Activated CD4-positive, alpha-beta T cell treated with anti-CD3 and anti-CD28 coated beads, Interleukin-2, amount 50 U/mL, for 24 hours (primary cell): ENCODE results near the gene ZFPM1.

ENCODE experiments used
- DNase-seq, 2 donors: peaks; one replicate each; pipeline ENCODE4 v3.0.0-alpha.2; 2020; ENCODE audit warnings: low read depth in 1 of 2, low spot score in 1 of 2

ZFPM1 gene

DNA sequence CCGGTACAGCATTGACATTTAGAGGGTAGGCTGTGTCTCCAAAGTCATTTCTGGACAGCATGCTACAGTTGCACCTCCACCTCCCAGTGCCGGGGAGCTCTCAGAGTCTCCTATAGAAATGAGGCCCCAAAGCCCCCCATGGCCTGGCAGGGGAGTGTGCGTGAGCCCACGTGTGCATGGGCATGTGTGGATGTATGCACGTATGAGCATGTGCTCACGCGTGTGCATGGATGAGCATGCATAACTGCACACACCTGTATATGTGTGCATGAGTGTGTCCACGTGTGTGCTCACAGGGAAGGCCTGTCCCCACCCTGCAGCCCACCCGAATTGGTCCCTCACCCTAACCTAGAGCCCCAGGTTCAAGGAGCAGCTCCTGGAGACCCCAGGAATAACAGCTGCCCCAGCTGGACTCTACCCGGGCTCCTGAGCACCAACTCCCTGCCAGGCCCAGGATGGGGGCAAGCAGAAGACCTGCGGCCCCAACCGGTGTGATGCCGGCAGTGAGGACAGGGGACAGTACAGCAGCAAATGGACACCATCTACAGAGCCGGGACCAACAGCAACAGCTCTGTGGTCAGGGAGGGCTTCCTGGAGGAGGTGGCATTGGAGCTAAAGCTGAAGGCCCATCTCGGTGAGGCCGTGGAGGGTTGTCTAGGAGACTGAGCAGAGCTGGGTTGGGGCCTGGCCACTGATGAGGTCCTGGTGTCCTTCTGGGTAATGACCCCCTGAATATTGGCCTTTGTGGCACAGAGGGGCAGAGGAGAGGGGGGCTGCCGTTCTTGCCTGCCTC is 35.2 kb upstream of the ZFPM1 start:
- DNase-seq, result no peak

DNA sequence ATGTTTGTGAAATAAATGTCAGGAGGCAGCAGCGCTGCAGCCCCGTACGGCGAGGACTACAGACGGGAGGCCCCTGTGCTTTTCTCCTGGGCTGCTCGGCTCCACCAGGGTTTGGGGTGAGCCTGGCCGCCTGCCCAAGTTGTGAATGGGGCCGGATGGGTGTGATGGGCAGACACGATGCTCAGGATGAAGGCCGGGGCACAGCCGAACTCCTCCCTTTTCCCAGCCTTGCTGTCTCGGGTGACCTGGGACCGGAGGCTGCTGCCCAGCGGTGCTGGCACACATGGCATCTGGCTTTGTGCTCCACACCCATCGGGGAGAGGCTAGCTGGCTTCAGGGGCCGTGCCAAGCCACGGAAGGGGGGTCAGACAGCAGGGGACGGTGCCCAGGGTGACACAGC is 34.2 kb upstream of the ZFPM1 start:
- DNase-seq, result no peak

DNA sequence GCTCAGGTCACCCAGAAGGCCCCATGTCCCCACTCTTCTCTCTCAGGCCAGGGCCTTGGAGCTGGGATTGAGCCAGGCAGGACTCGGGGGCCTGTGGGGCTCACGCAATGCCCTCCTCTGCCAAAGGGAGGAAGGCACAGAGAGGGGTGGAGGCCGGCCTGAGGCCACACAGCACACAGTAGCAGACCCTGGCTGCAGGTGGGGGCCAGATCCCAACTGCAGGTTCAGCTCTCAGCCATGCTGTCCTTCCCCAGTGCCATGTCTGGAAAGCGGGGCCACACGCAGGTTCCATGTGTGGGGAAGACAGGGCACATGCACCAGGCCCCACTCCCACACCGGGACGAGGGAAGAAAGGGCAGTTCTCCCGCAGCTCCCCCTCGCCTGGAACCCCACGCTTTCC is 33.3 kb upstream of the ZFPM1 start:
- no peak for DNase-seq

DNA sequence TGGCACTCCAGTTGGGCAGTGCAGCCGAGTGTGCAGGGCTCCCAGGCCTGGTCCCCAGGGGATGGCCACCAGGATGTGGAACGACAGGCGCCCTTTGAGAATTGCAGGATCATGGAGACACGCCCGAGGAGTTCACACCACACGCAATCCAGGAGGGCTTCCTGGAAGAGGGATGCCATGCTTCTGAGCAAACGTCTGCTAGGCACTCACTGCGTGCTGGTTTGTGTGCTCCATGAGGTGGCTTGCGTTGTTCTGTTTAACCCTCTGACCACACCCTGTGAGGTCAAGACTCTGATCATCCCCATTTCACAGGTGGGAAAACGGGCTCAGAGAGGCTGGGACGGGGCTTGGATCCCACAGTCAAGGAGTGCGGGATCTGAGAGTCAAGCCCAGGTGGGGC is 32.6 kb upstream of the ZFPM1 start:
- DNase-seq, result no peak

DNA sequence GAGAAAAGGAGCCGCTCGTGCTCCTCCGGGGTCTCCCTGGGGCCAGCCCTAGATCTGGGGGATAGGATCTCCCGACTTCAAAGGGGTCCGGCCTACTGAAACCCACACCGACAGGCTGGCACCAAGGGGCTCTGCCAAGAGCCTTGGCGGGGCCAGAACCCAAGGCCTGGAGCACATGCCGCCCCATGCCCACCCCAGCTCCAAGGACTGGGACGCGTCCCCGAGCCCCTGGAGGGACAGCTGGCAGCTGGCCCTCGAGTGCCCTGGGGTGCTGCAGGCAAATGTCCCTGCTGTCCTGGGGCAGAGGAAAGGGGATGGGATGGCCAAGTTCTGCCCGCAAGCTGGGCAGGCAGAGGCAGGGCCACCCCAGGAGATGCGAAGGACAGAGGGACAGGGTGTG is 31.8 kb upstream of the ZFPM1 start:
- DNase-seq, result no peak

DNA sequence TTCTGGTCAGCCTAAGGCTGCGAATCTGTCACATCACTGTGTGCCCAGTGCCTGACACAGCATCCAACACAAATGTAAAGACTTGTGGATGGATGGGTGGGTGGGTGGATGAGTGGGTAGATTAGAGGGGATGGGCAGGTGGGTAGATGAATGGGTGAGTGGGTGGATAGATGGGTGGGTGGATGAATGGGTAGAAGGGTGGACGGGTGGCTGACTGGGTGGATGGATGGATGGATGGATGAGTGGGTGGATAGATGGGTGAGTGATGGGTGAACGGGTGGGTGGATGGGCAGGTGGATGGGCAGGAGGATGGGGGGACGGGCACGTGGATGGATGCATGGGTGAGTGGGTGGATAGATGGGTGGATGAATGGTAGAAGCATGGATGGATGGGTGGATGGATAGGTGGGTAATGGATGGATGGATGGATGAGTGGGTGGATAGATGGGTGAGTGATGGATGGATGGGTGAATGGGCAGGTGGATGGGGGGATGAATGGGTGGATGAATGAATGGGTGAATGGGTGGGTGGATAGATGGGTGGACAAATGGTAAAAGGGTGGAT is 31.1 kb upstream of the ZFPM1 start:
- DNase-seq, result no peak

DNA sequence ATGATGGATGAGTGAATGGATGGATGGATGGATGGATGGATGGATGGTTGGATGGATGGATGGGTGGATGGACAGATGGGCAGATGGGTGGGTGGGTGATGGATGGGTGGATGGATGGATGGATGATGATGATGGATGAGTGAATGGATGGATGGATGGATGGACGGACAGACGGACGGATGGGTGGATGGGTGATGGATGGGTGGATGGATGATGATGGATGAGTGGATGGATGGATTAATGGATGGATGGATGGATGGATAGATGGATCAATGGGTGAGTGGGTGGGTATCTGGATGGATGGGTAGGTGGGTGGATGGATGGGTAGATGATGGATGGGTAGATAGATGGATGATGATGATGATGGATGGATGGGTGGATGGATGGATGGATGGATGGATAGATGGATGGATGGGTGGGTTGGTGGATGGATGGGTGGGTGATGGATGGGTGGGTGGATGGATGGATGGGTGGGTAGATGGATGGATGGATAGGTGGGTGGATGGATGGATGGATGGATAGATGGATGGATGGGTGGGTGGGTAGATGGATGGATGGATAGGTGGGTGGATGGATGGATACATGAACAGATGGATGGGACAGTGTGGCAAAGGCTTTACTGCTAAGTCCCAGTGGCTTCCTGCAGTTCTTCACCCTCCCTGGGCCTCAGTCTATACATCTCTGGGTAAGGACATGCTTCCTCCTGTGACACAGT is 30.2 kb upstream of the ZFPM1 start:
- DNase-seq, result no peak

DNA sequence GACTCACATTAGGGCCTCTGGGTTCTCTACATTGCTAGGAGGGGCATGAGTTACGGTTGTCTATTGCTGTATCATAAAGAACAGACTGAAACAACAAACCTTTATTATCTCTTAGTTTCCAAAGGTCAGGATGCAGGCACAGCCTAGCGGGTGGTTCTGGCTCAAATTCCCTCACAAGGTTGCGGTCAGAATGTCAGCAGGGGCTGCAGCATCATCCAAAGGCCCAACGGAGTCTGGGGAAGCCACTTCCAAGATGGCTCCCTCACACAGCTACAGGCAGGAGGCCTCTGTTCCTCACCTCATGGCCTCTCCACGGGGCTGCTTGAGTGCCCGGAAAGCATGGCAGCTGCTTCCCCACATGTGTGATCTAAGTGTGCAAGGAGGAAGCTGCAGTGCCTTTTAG is 29.6 kb upstream of the ZFPM1 start:
- DNase-seq, result no peak

DNA sequence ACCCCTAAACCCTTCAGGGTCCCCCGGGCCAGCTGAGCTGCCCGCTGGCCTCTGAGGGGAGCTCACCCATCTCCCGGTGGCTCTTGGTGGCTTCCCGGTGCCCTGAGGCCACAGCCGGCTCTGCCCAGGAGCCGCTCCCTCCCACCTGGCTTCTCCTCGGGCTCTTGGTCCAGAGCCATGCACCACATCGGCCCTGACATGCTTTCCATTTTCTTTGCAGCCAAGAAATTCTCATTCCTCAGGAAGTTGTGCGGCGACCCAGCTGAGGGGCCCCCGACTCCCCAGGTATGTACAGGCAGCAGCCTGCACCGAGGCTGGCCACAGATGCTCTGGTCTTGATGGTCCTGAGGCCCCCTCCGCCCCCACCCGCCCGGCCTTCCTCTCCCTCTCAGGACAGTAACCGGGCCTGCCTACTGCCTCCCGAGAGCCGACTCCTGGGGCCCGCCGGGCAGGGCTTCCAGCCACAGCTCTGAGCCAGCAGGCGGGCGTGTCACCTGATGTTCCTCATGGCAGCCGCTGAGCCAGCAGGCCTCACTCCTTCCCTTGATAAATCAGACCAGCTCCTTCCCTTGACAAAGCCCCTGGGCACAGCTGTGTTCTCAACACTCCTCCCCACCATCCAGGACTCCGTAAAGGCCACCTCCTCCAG is 28.4 kb upstream of the ZFPM1 start:
- no peak for DNase-seq

DNA sequence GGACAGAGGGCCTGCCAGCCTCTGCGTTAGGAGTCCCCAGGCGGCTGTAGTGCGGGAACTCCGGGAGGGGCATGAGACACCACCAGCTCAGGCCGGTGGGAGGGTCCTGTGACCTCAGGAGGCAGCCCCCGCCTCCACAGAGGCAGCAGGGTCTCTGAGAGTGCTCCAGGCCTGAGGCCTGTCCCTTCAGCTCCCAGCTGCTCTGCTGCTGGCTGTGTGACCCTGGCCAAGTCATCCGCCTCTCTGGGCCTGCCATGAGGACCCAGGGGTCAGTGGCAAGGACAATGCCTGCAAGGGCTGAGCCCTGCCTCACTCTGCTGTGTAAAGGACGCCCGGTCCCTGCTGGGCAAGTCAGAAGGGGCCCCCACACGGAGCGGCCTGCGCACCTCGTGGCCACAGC is 27.1 kb upstream of the ZFPM1 start:
- DNase-seq, result no peak

DNA sequence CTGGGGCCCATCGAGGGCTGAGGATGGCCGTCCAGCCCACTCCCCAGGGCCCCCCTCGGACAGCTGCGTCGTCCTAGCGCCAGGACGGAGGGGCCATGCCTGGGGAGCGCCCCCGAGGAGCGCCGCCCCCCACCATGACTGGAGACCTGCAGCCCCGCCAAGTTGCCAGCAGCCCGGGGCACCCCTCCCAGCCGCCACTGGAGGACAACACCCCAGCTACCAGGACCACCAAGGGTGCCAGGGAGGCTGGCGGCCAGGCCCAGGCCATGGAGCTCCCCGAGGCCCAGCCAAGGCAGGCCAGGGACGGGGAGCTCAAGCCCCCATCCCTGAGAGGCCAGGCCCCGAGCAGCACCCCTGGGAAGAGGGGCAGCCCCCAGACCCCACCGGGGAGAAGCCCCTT is 25.7 kb upstream of the ZFPM1 start:
- no peak for DNase-seq

DNA sequence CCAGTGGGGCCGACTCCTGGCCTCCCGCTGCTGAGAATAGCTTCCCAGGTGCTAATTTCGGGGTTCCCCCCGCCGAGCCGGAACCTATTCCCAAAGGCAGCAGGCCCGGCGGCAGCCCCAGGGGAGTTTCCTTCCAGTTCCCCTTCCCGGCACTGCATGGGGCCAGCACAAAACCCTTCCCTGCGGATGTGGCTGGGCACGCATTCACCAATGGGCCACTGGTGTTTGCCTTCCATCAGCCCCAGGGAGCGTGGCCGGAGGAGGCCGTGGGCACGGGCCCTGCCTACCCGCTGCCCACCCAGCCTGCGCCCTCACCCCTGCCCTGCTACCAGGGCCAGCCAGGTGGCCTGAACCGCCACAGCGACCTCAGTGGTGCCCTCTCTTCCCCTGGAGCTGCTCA is 24.9 kb upstream of the ZFPM1 start:
- no peak for DNase-seq

DNA sequence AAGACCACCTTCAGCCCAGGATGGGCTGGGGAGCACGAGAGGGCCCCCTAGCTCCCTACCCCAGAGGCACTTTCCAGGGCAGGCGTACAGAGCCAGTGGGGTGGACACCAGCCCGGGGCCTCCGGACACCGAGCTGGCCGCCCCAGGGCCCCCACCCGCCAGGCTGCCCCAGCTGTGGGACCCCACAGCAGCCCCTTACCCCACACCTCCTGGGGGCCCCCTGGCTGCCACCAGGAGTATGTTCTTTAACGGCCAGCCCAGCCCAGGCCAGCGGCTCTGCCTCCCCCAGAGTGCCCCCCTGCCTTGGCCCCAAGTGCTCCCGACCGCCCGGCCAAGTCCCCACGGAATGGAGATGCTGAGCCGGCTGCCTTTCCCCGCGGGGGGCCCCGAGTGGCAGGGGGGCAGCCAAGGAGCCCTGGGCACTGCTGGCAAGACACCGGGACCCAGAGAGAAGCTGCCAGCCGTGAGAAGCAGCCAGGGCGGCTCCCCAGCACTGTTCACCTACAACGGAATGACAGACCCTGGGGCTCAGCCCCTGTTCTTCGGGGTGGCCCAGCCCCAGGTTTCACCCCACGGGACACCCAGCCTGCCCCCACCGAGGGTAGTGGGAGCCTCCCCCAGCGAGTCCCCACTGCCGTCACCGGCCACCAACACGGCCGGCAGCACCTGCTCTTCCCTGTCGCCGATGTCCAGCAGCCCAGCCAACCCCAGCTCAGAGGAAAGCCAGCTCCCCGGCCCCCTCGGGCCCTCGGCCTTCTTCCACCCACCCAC is 24.3 kb upstream of the ZFPM1 start:
- DNase-seq, result no peak

DNA sequence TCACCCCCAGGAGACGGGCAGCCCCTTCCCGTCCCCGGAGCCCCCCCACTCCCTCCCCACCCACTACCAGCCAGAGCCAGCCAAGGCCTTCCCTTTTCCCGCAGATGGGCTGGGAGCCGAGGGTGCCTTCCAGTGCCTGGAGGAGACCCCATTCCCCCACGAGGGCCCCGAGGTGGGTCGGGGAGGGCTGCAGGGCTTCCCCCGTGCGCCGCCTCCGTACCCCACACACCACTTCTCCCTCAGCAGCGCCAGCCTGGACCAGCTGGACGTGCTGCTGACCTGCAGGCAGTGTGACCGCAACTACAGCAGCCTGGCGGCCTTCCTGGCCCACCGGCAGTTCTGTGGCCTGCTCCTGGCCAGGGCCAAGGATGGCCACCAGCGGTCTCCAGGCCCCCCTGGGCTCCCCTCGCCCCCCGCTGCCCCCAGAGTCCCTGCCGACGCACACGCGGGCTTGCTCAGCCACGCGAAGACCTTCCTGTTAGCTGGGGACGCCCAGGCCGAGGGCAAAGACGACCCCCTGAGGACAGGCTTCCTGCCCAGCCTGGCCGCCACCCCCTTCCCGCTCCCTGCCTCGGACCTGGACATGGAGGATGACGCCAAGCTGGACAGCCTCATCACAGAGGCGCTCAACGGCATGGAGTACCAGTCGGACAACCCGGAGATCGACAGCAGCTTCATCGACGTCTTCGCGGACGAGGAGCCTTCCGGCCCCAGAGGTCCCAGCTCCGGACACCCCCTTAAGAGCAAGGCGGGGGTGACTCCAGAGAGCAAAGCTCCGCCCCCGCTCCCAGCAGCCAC is 23.5 kb upstream of the ZFPM1 start:
- no peak for DNase-seq

DNA sequence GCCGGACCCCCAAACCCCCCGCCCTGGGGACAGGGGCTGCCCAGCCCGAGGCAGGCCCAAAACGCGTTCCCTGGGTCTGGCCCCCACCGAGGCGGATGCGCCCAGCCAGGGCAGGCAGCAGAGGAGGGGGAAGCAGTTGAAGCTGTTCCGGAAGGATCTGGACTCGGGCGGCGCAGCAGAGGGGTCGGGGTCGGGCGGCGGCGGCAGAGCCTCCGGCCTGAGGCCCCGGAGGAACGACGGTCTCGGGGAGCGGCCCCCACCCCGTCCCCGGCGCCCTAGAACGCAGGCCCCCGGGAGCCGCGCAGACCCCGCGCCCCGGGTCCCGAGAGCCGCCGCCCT is 22.9 kb upstream of the ZFPM1 start:
- no peak for DNase-seq

DNA sequence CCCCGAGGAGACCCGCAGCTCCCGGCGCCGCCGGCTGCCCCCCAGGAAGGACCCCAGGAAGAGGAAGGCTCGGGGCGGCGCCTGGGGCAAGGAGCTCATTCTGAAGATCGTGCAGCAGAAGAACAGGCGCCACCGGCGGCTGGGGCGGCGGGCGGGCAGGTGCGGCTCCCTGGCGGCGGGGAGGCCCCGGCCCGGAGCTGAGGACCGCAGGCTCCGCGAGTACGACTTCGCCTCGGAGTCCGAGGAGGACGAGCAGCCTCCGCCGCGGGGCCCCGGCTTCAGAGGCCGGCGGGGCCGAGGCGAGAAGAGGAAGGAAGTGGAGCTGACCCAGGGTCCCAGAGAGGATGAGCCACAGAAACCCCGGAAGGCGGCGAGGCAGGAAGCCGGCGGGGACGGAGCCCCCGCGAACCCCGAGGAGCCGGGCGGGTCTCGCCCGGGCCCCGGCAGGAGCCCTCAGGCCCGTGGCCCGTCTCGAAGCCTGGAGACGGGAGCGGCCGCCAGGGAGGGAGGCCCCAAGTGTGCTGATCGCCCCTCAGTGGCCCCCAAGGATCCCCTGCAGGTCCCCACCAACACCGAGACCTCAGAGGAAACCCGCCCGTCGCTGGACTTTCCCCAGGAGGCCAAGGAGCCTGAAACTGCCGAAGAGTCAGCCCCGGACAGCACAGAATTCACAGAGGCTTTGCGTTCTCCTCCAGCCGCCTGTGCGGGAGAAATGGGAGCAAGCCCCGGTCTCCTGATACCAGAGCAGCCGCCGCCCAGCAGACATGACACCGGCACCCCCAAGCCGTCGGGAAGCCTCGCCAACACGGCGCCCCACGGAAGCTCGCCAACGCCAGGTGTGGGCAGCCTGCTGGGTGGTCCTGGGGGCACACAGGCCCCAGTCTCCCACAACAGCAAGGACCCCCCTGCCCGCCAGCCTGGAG is 22.3 kb upstream of the ZFPM1 start:
- DNase-seq, result no peak

DNA sequence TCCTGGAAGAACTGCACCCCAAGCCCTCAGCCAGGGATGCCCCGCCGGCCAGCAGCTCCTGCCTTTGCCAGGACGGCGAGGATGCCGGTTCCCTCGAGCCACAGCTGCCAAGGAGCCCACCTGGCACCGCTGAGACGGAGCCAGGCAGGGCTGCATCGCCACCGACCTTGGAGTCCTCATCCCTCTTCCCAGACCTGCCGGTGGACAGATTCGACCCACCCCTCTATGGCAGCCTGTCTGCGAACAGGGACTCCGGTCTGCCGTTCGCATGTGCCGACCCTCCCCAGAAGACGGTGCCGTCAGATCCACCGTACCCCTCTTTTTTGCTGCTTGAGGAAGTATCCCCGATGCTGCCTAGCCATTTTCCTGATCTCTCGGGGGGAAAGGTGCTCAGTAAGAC is 21.4 kb upstream of the ZFPM1 start:
- no peak for DNase-seq

DNA sequence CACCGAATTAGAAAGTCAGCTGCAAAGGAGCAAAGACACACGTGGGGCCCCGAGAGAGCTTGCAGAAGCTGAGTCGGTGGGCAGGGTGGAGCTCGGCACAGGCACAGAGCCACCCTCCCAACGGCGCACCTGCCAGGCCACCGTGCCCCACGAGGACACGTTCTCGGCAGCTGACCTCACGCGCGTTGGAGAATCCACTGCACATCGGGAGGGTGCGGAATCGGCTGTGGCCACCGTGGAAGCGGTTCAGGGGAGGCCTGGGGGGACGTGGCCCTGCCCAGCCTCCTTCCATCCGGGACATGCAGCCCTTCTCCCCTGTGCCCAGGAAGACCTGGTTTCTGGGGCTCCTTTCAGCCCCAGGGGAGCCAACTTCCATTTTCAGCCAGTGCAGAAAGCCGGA is 20.9 kb upstream of the ZFPM1 start:
- DNase-seq, result no peak

DNA sequence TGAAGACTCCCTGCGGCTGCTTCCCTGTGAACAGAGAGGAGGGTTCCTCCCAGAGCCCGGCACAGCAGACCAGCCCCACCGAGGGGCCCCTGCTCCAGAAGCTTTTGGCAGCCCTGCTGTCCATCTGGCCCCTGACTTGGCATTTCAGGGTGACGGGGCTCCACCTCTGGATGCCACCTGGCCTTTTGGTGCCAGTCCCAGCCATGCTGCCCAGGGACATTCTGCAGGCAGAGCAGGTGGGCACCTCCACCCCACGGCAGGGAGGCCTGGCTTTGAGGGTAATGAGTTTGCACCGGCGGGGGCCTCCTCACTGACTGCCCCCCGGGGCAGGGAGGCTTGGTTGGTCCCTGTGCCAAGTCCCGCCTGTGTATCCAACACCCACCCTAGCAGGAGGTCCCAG is 20.3 kb upstream of the ZFPM1 start:
- no peak for DNase-seq
